IPS-15b (cell line): ENCODE results near the gene PASK.
"Not testable (repeated sequence)": the region's sequence is repeated elsewhere in the genome, so short reads cannot be mapped to it uniquely, and the experiment has no call there.

Experiments used
- H3K27me3 ChIP-seq: one replicate; pipeline ENCODE4 v1.6.1; 2013; ENCODE audit warnings: low read length; ENCODE audit not compliant: control insufficient read depth, insufficient read depth
- H3K36me3 ChIP-seq: one replicate; pipeline ENCODE4 v1.6.1; 2013; ENCODE audit warnings: low read length; ENCODE audit not compliant: control insufficient read depth, insufficient read depth
- H3K4me1 ChIP-seq: one replicate; pipeline ENCODE4 v1.6.1; 2013; ENCODE audit warnings: mild to moderate bottlenecking, low read length; ENCODE audit not compliant: control insufficient read depth, insufficient read depth
- H3K4me3 ChIP-seq: one replicate; pipeline ENCODE4 v1.5.1; 2013; ENCODE audit warnings: low read depth, low read length
- H3K9ac ChIP-seq: one replicate; pipeline ENCODE4 v1.6.1; 2013; ENCODE audit warnings: low read depth, mild to moderate bottlenecking, low read length
- H3K9me3 ChIP-seq: one replicate; pipeline ENCODE4 v1.6.1; 2013; ENCODE audit warnings: mild to moderate bottlenecking, low read length; ENCODE audit not compliant: control insufficient read depth, insufficient read depth

Gene PASK

GRCh38 chr2:241109210-241110088 is 39.8 kb downstream of the PASK start:
- Histone ChIP-seq H3K36me3 (peaks cover 30% of the 10 kb centered on the region), H3K27me3 (no peaks in the 10 kb centered on the region), H3K9ac (no peak overlapping the region), H3K9me3 (no peaks in the 10 kb centered on the region), H3K4me3 (no peak overlapping the region), H3K4me1 (no peaks in the 10 kb centered on the region)

- Histone ChIP-seq H3K4me3 (no peak overlapping the region), H3K4me1 (no peaks in the 10 kb centered on the region), H3K9me3 (no peaks in the 10 kb centered on the region), H3K36me3 (peaks cover 29% of the 10 kb centered on the region), H3K27me3 (no peaks in the 10 kb centered on the region), H3K9ac (no peak overlapping the region)
Observed at GRCh38 chr2:241108271-241109209, 40.7 kb downstream of the PASK start.

GRCh38 chr2:241107031-241107783 is 42.1 kb downstream of the PASK start:
- Histone ChIP-seq H3K9me3 (no peaks in the 10 kb centered on the region), H3K36me3 (peaks cover 25% of the 10 kb centered on the region), H3K4me1 (no peaks in the 10 kb centered on the region), H3K4me3 (no peak overlapping the region), H3K9ac (no peak overlapping the region), H3K27me3 (no peaks in the 10 kb centered on the region)

- peaks cover 22% of the 10 kb centered on the region for H3K36me3 ChIP-seq
- H3K4me3 ChIP-seq = no peak overlapping the region
- no peaks in the 10 kb centered on the region for H3K4me1 ChIP-seq
- no peaks in the 10 kb centered on the region for H3K27me3 ChIP-seq
- no peak overlapping the region for H3K9ac ChIP-seq
- no peaks in the 10 kb centered on the region for H3K9me3 ChIP-seq
Observed at GRCh38 chr2:241105641-241106040, 43.6 kb downstream of the PASK start.

- not testable (repeated sequence) for H3K4me1 ChIP-seq
Observed at GRCh38 chr2:241104611-241105010, 44.7 kb downstream of the PASK start.

GRCh38 chr2:241103176-241103595 is 46.1 kb downstream of the PASK start:
- Histone ChIP-seq H3K9ac (no peak overlapping the region), H3K9me3 (no peaks in the 10 kb centered on the region), H3K27me3 (no peaks in the 10 kb centered on the region), H3K4me3 (peak overlapping the region; percentile 70), H3K4me1 (no peaks in the 10 kb centered on the region), H3K36me3 (peaks cover 15% of the 10 kb centered on the region)

More at GRCh38 chr2:241104611-241105010, 44.7 kb downstream of the PASK start:
- not testable (repeated sequence) for H3K9me3 ChIP-seq, H3K9ac ChIP-seq, H3K4me3 ChIP-seq, H3K27me3 ChIP-seq
- peaks cover 15% of the 10 kb centered on the region for H3K36me3 ChIP-seq

GRCh38 chr2:241102239-241102803 is 47.0 kb downstream of the PASK start, which contains the start of gene MTERF4:
MTERF4 (minus strand) TSS chr2:241102287; CDS start chr2:241102273, 14 bp downstream.
- Histone ChIP-seq H3K27me3 (no peaks in the 10 kb centered on the region), H3K4me3 (peak within 1 kb of the TSS; percentile 70), H3K9ac (peak within 1 kb of the TSS; percentile 67), H3K9me3 (no peaks in the 10 kb centered on the region), H3K4me1 (no peaks in the 10 kb centered on the region), H3K36me3 (peaks cover 7% of the 10 kb centered on the region)

- peaks cover 8% of the 10 kb centered on the region for H3K36me3 ChIP-seq
- H3K4me3 ChIP-seq = no peak overlapping the region
- no peaks in the 10 kb centered on the region for H3K9me3 ChIP-seq
- H3K27me3 ChIP-seq = no peaks in the 10 kb centered on the region
- H3K9ac ChIP-seq = no peak overlapping the region
- peaks cover 5% of the 10 kb centered on the region for H3K4me1 ChIP-seq
Observed at GRCh38 chr2:241099246-241099645, 50.0 kb downstream of the PASK start.

GRCh38 chr2:241096979-241097378 is 52.3 kb downstream of the PASK start:
- peaks cover 9% of the 10 kb centered on the region for H3K4me1 ChIP-seq
- no peak overlapping the region for H3K9ac ChIP-seq
- H3K4me3 ChIP-seq = no peak overlapping the region
- H3K27me3 ChIP-seq = no peaks in the 10 kb centered on the region
- peaks cover 11% of the 10 kb centered on the region for H3K36me3 ChIP-seq
- H3K9me3 ChIP-seq = no peaks in the 10 kb centered on the region

- Histone ChIP-seq H3K36me3 (peaks cover 11% of the 10 kb centered on the region), H3K9ac (no peak overlapping the region), H3K27me3 (no peaks in the 10 kb centered on the region), H3K4me3 (no peak overlapping the region), H3K9me3 (no peaks in the 10 kb centered on the region), H3K4me1 (peaks cover 9% of the 10 kb centered on the region)
Observed at GRCh38 chr2:241095594-241096290, 53.5 kb downstream of the PASK start.
